NCI-H1417 (cell line): ENCODE measurements around the gene ANGPTL2.

Experiments
- DNase-seq, 3 experiments: peaks; one replicate each; lab custom pipeline; 2025; lab: John Stamatoyannopoulos, UW

The ANGPTL2 gene

GRCh38 chr9:127075624-127076372, 46.6 kb downstream of the ANGPTL2 start:
- peak in 1 of 3 experiments; percentile 39 for DNase-seq

- peak; percentile 2 to 84 (median 38) for DNase-seq
Measured at GRCh38 chr9:127074561-127075548, 47.6 kb downstream of the ANGPTL2 start.

GRCh38 chr9:127067603-127068220, 54.7 kb downstream of the ANGPTL2 start:
- DNase-seq = no peak

GRCh38 chr9:127066851-127067136, 55.6 kb downstream of the ANGPTL2 start:
- no peak for DNase-seq

GRCh38 chr9:127066060-127066850, 56.2 kb downstream of the ANGPTL2 start:
- DNase-seq = no peak

GRCh38 chr9:127065592-127065991, 56.8 kb downstream of the ANGPTL2 start:
- no peak for DNase-seq

- DNase-seq = no peak
Measured at GRCh38 chr9:127064335-127064734, 58.1 kb downstream of the ANGPTL2 start.

GRCh38 chr9:127061411-127061810, 61.0 kb downstream of the ANGPTL2 start:
- DNase-seq = no peak

GRCh38 chr9:127059765-127060361, 62.6 kb downstream of the ANGPTL2 start:
- DNase-seq = no peak

GRCh38 chr9:127059030-127059429, 63.4 kb downstream of the ANGPTL2 start:
- DNase-seq = no peak

GRCh38 chr9:127058645-127059021, 63.8 kb downstream of the ANGPTL2 start:
- DNase-seq = peak in 1 of 3 experiments; percentile 40

- DNase-seq = no peak
Measured at GRCh38 chr9:127058011-127058644, 64.3 kb downstream of the ANGPTL2 start.

GRCh38 chr9:127056446-127056845, 66.0 kb downstream of the ANGPTL2 start:
- no peak for DNase-seq

GRCh38 chr9:127055745-127056402, 66.6 kb downstream of the ANGPTL2 start:
- DNase-seq = no peak

- DNase-seq = no peak
Measured at GRCh38 chr9:127053960-127054359, 68.5 kb downstream of the ANGPTL2 start.

GRCh38 chr9:127053057-127053821, 69.2 kb downstream of the ANGPTL2 start:
- no peak for DNase-seq

GRCh38 chr9:127051881-127052595, 70.4 kb downstream of the ANGPTL2 start:
- DNase-seq = no peak

- DNase-seq = peak in 1 of 3 experiments; percentile 26
Measured at GRCh38 chr9:127050591-127051001, 71.8 kb downstream of the ANGPTL2 start.

- no peak for DNase-seq
Measured at GRCh38 chr9:127050152-127050551, 72.3 kb downstream of the ANGPTL2 start.
